Left forelimb (tissue), 1 donor: Measurements from ENCODE around the gene IRF1.
A peak's percentile ranks its signal among the peaks of the same experiment; 100 is the strongest.

Experiments
- DNase-seq: peaks from one replicate; pipeline ENCODE4 v3.0.0-alpha.2; 2018; ENCODE audit warnings: low spot score

IRF1 gene

GRCh38 chr5:132487095-132487428 is 3.5 kb downstream of the IRF1 start:
- DNase-seq: peak; percentile 26

- DNase-seq: peak; percentile 57
These were observed 4.1 kb downstream of the IRF1 start for GRCh38 chr5:132486318-132487094.

GRCh38 chr5:132485641-132486317 is 4.8 kb downstream of the IRF1 start:
- DNase-seq: peak; percentile 11

- peak; percentile 31 for DNase-seq
These were observed 5.5 kb downstream of the IRF1 start for GRCh38 chr5:132484876-132485640.

GRCh38 chr5:132484391-132484725 is 6.2 kb downstream of the IRF1 start:
- peak; percentile 23 for DNase-seq

GRCh38 chr5:132483661-132484390 is 6.7 kb downstream of the IRF1 start:
- DNase-seq: no peak

GRCh38 chr5:132483101-132483500 is 7.5 kb downstream of the IRF1 start:
- peak; percentile 25 for DNase-seq

GRCh38 chr5:132481596-132482211 is 8.9 kb downstream of the IRF1 start:
- no peak for DNase-seq

- no peak for DNase-seq
These were observed 9.5 kb downstream of the IRF1 start for GRCh38 chr5:132480893-132481595.

GRCh38 chr5:132480546-132480892 is 10.1 kb downstream of the IRF1 start:
- DNase-seq: no peak

GRCh38 chr5:132480042-132480441 is 10.5 kb downstream of the IRF1 start:
- DNase-seq: no peak

GRCh38 chr5:132479111-132479951 is 11.2 kb downstream of the IRF1 start:
- DNase-seq: no peak

GRCh38 chr5:132478366-132478871 is 12.2 kb downstream of the IRF1 start:
- DNase-seq: no peak

- DNase-seq: no peak
These were observed 12.7 kb downstream of the IRF1 start for GRCh38 chr5:132477784-132478365.

GRCh38 chr5:132476876-132477781 is 13.4 kb downstream of the IRF1 start:
- no peak for DNase-seq

- no peak for DNase-seq
These were observed 14.3 kb downstream of the IRF1 start for GRCh38 chr5:132475987-132476875.

GRCh38 chr5:132475497-132475882 is 15.1 kb downstream of the IRF1 start:
- no peak for DNase-seq
